CD4-positive, alpha-beta memory T cell (primary cell): Measurements from ENCODE around the gene EXOSC9. TPM values are rescaled to one million over a fixed set of nuclear protein-coding genes. Genes with fewer than 3 reads are reported as not detected.
A peak's percentile ranks its signal among the peaks of the same experiment; 100 is the strongest.
"Not testable (repeated sequence)": the region's sequence is repeated elsewhere in the genome, so short reads cannot be mapped to it uniquely, and the experiment has no call there.

ENCODE experiments used
- CTCF ChIA-PET: fragments of 350-600 bp; sonication (Branson Sonifier 250); formaldehyde crosslinking; loops from one replicate; lab custom pipeline; 2021; ENCODE audit warnings: inconsistent platforms; ENCODE audit not compliant: partially characterized antibody; lab: Charles Lee
- POLR2A ChIA-PET: fragments of 350-600 bp; sonication (Branson Sonifier 250); formaldehyde crosslinking; loops from one replicate; lab custom pipeline; 2021; ENCODE audit not compliant: partially characterized antibody; lab: Charles Lee
- DNase-seq, 5 donors: peaks; one replicate each; pipeline versions ENCODE4 v3.0.0 to v3.0.0-alpha.2; 2020 to 2022; ENCODE audit warnings: mixed read lengths in 1 of 5
- H3K27ac ChIP-seq: one replicate; pipeline ENCODE4 v1.7.0; 2013; ENCODE audit warnings: low read depth, low read length
- H3K27me3 ChIP-seq: 2 replicates; pipeline ENCODE4 v1.7.0; 2013; ENCODE audit warnings: mild to moderate bottlenecking, low read length, moderate library complexity; ENCODE audit not compliant: insufficient read depth
- H3K36me3 ChIP-seq: 2 replicates; pipeline ENCODE4 v1.7.0; 2013; ENCODE audit warnings: mild to moderate bottlenecking, low read length, moderate library complexity; ENCODE audit not compliant: insufficient read depth
- H3K4me1 ChIP-seq: 2 replicates; pipeline ENCODE4 v1.7.0; 2013; ENCODE audit warnings: mild to moderate bottlenecking, low read length, moderate library complexity; ENCODE audit not compliant: insufficient read depth
- H3K4me3 ChIP-seq, 2 donors: one replicate each; pipeline ENCODE4 v1.7.0; 2013; ENCODE audit warnings: low read length in 2 of 2, mild to moderate bottlenecking in 1 of 2
- H3K9me3 ChIP-seq, 2 donors: one replicate each; pipeline ENCODE4 v1.7.0; 2013; ENCODE audit warnings: low read length in 2 of 2, control low read depth in 1 of 2; ENCODE audit not compliant: control insufficient read depth in 1 of 2
- H3K27ac Mint-ChIP-seq, 7 donors: one replicate each; pipeline ENCODE4 v1.8.0; 2020 to 2021; ENCODE audit warnings: mixed read lengths in 7 of 7, mild to moderate bottlenecking in 6 of 7, inconsistent platforms in 3 of 7, moderate library complexity in 3 of 7
- H3K27me3 Mint-ChIP-seq, 2 donors: one replicate each; pipeline ENCODE4 v1.8.0; 2020 to 2021; ENCODE audit warnings: mixed read lengths in 2 of 2
- H3K36me3 Mint-ChIP-seq, 2 donors: one replicate each; pipeline ENCODE4 v1.8.0; 2020 to 2021; ENCODE audit warnings: mixed read lengths in 2 of 2, inconsistent platforms in 1 of 2, mild to moderate bottlenecking in 1 of 2
- H3K4me1 Mint-ChIP-seq, 4 donors: one replicate each; pipeline ENCODE4 v1.8.0; 2020 to 2021; ENCODE audit warnings: mixed read lengths in 4 of 4, mild to moderate bottlenecking in 1 of 4
- H3K4me3 Mint-ChIP-seq, 8 donors: one replicate each; pipeline ENCODE4 v1.8.0; 2020 to 2021; ENCODE audit warnings: mixed read lengths in 8 of 8, mild to moderate bottlenecking in 7 of 8, moderate library complexity in 6 of 8, inconsistent platforms in 3 of 8
- H3K9me3 Mint-ChIP-seq, 8 donors: one replicate each; pipeline ENCODE4 v1.8.0; 2020 to 2021; ENCODE audit warnings: mixed read lengths in 8 of 8, mild to moderate bottlenecking in 5 of 8, inconsistent platforms in 3 of 8, moderate library complexity in 1 of 8
- intact Hi-C: fragments of 100-400 bp; cut with micrococcal nuclease; formaldehyde crosslinking; loops from one replicate; pipeline ENCODE4 v1.15.1; 2023
- polyA plus RNA-seq, 2 donors: library from polyadenylated mRNA; unstranded; fragments of 300-500 nt; fragmentation: Illumina TruSeq; gene quantifications; one replicate each; pipeline ENCODE4 v1.2.3, GENCODE V29; 2021
- total RNA-seq, 2 experiments: library from RNA; stranded (reverse); gene quantifications; one replicate each; pipeline ENCODE4 v1.2.3, GENCODE V29; 2021

EXOSC9 gene, protein sequence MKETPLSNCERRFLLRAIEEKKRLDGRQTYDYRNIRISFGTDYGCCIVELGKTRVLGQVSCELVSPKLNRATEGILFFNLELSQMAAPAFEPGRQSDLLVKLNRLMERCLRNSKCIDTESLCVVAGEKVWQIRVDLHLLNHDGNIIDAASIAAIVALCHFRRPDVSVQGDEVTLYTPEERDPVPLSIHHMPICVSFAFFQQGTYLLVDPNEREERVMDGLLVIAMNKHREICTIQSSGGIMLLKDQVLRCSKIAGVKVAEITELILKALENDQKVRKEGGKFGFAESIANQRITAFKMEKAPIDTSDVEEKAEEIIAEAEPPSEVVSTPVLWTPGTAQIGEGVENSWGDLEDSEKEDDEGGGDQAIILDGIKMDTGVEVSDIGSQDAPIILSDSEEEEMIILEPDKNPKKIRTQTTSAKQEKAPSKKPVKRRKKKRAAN
- total RNA-seq (10 to 100 TPM; 43.0 to 45.4 TPM), polyA plus RNA-seq (10 to 100 TPM; 40.6 to 45.1 TPM)

DNA sequence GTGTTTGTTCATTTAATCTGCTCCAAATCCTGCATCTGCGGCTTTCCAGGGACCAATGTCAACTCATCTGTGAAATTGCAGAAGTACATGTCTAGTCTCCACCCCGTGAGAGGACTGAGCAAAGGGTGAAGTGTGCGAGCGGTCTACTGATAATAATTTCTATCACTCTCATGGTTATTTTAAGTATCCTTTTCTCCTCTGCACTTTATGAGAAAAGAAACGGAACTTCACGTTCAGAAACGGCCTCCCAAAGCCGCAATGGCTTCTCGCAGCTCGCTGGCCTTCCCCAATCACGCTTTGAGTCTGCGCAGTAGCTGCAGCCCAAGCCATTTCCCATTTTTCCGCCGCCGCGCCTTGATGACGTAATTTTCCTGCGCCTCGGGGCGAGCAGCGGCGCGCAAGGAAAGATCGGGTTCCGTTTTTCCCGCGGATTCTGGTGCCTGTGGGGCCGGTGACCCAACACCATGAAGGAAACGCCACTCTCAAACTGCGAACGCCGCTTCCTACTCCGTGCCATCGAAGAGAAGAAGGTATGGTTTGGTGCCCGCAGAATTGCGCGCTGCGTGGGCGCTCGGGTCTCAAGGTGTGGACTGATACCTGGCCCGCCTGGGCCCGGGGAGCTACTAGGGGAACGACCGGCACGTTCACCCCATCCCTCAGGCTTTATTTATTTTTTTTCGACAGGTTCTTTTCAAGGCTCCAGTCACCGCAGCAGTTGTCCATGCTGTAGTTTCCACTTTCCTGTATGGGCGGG, at the start of gene EXOSC9:
EXOSC9 (plus strand) TSS at position 363 of the 754 bp plus-strand sequence; CDS start at position 465, 102 bp downstream.
- H3K27me3 Mint-ChIP-seq: peaks cover 0 to 3% of the 10 kb centered on the region in 2 donors
- H3K36me3 Mint-ChIP-seq: peaks cover 17 to 34% of the 10 kb centered on the region in 2 donors
- H3K36me3 ChIP-seq: peaks cover 11% of the 10 kb centered on the region
- CTCF ChIA-PET: interaction anchor here (0.7 to 1.6 kb wide), 4 partner anchors 9 to 105 kb away, joined by 3 read pairs; no protein-coding TSS in a partner anchor
- POLR2A ChIA-PET: interaction anchor here (0.7 to 3.8 kb wide), 10 partner anchors 9 to 931 kb away, joined by 3 to 56 read pairs (median 5); partner anchors contain the start of genes ANXA5, BBS12, BBS7 and BLTP1
- no peaks in the 10 kb centered on the region for H3K9me3 ChIP-seq
- peak within 1 kb of the TSS; percentile 92 to 100 (median 96) for H3K4me3 Mint-ChIP-seq
- H3K4me1 Mint-ChIP-seq: peaks cover 29 to 52% (median 39%) of the 10 kb centered on the region in 4 donors
- peak within 1 kb of the TSS; percentile 74 to 98 for H3K4me3 ChIP-seq
- DNase-seq: peak; percentile 93 to 96 (median 93)
- no peaks in the 10 kb centered on the region for H3K27me3 ChIP-seq
- H3K27ac ChIP-seq: peak within 1 kb of the TSS; percentile 88
- H3K4me1 ChIP-seq: peaks cover 50% of the 10 kb centered on the region
- H3K9me3 Mint-ChIP-seq: peaks cover 0 to 2% (median 0%) of the 10 kb centered on the region in 8 donors
- peak within 1 kb of the TSS; percentile 94 to 100 (median 99) for H3K27ac Mint-ChIP-seq
- intact Hi-C loops: loop anchor here (1.0 to 5.0 kb wide), 6 partner anchors 22 to 931 kb away; partner anchors contain the start of genes BBS12, BBS7 and CCNA2

DNA sequence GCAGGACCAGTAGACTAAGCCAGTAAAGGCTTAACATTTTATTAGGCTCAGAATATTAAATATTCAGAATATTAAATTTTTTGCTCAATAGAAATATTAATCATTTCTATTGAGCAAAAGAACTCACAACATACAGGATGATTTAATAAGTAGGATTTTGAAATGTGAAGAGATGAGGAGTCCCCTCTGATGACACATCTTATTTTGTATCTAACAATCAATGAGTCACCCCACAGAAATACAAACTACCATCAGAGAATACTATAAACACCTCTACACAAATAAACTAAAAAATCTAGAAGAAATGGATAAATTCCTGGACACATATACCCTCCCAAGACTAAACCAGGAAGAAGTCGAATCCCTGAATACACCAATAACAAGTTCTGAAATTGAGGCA, 49.0 kb upstream of the EXOSC9 start:
- H3K4me3 Mint-ChIP-seq, intact Hi-C loops, H3K9me3 Mint-ChIP-seq, H3K4me1 ChIP-seq, H3K27ac Mint-ChIP-seq, H3K9me3 ChIP-seq, H3K27me3 ChIP-seq, H3K4me1 Mint-ChIP-seq, H3K4me3 ChIP-seq, POLR2A ChIA-PET, DNase-seq, H3K36me3 Mint-ChIP-seq, H3K36me3 ChIP-seq, CTCF ChIA-PET, H3K27ac ChIP-seq: not testable (repeated sequence)
- H3K27me3 Mint-ChIP-seq: peaks cover 19 to 42% of the 10 kb centered on the region in 2 donors

DNA sequence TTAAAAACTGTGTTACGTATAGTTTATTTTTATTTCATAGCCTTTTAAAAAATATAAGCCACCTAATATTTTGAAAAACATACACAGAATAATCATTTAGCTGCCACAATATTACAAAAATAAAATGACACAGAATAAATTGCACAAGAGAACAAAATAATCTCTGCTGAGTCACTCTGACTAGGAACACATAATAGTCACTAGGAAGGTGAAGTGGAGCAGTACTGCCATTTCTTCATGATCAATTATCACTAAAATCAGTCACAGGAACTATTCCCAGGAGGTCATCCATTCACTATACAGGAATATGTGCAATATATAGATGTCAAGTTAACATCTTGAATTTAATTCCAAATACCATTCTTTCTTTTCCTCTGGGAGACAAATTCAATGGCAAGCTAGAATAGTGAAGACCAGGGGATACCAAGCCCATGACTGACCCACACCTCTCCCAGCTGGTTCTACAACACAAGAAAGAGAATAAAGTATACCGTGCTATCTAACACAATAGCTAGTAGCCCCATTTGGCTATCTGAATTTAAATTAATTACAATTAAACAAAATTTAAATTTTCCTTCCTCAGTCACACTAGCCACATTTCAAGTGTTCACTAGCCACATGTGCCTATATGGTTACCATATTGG, 42.1 kb upstream of the EXOSC9 start:
- H3K27ac Mint-ChIP-seq: no peak overlapping the region
- intact Hi-C loops: no loop called here
- POLR2A ChIA-PET: no interaction called here
- Histone ChIP-seq H3K36me3 (no peaks in the 10 kb centered on the region), H3K4me1 (no peaks in the 10 kb centered on the region), H3K27me3 (peaks cover 8% of the 10 kb centered on the region), H3K4me3 (no peak overlapping the region), H3K9me3 (no peaks in the 10 kb centered on the region), H3K27ac (no peak overlapping the region)
- H3K9me3 Mint-ChIP-seq: peaks cover 0 to 3% (median 0%) of the 10 kb centered on the region in 8 donors
- no peaks in the 10 kb centered on the region for H3K36me3 Mint-ChIP-seq
- peaks cover 1 to 3% (median 2%) of the 10 kb centered on the region in 4 donors for H3K4me1 Mint-ChIP-seq
- no peak overlapping the region for H3K4me3 Mint-ChIP-seq
- CTCF ChIA-PET: no interaction called here
- peaks cover 30 to 38% of the 10 kb centered on the region in 2 donors for H3K27me3 Mint-ChIP-seq
- DNase-seq: no peak

DNA sequence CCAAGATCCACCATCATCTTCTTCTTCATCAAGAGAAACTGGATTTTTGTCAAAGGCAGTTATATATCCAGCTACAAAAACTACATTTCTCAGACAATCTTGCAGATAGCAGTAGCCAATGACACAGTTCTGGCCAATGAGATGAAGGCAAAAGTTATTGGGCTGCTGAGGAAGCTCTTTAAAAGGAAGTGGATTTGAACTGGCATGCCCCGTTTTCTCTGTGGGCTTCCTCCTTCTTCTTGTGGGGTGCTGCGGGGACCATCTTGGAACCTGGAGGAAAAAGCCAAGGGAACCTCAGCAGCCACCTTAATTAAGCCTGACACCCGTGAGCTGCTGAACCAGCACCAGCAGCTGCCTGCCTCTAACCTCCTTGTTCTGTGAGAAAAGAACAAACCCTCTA, 40.9 kb upstream of the EXOSC9 start:
- Histone ChIP-seq H3K4me3 (no peak overlapping the region), H3K4me1 (no peaks in the 10 kb centered on the region), H3K36me3 (no peaks in the 10 kb centered on the region), H3K27me3 (peaks cover 15% of the 10 kb centered on the region), H3K27ac (no peak overlapping the region), H3K9me3 (no peaks in the 10 kb centered on the region)
- Mint-ChIP-seq H3K27me3 (peaks cover 26 to 40% of the 10 kb centered on the region in 2 donors), H3K9me3 (peaks cover 0 to 3% (median 0%) of the 10 kb centered on the region in 8 donors), H3K36me3 (no peaks in the 10 kb centered on the region), H3K4me3 (no peak overlapping the region), H3K27ac (no peak overlapping the region), H3K4me1 (peaks cover 3 to 8% (median 6%) of the 10 kb centered on the region in 4 donors)
- ChIA-PET CTCF (no interaction called here), POLR2A (no interaction called here)
- intact Hi-C loops: no loop called here
- no peak for DNase-seq

DNA sequence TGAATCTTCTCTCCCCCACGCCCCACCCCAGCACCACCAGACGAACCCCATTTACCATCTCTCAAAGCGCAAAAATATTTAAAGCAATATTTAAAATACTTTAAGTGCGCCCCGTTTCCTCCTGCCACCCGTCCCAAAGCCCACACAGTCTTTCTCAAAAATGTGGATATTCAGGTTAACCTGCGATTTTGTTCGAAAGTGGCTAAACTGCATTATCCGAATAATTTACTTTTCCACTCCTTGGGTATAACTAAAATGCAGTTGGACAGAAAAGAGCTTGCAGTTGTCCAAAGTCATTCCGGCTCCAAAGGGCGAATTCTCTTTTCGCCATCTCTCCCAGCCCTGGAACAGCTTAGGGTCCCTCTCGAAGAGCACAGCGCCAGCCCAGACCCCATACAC, 36.8 kb upstream of the EXOSC9 start:
- H3K36me3 ChIP-seq: no peaks in the 10 kb centered on the region
- ChIA-PET POLR2A (no interaction called here), CTCF (no interaction called here)

DNA sequence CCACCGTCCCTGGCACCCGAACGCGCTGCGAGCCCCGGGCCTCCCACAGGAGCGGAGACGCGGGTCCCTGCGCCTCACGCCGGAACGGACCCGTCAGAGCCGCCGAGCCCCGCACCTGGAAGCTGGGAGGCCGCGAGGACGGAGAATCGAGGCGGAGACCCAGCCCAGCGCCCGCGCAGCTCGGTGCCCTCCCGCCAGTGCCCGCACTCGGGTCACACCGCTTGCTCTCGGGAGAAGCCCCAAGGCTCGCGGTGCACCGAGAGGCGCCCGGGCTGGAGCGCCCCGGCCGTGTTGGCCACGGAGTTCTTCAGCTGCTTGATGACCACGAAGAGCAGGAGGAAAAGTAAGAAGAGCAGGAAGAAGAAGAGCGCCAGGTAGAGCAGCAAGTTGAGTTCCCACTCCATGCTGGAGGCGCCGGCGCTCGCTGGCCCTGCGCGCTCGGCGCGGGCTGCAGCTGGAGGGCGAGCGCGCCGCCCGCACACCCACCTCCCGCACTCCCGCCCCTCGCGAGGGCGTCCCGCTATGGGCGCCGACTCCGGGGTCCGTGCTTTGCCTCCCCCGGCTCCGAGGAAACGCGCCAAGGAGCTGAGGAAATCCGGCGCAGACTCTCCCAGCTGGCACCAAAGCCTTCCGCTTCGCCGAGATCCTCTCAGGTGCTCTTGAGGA, 36.3 kb upstream of the EXOSC9 start, which contains the start of gene SMIM43:
SMIM43 (minus strand) TSS at position 463 of the 666 bp plus-strand sequence; CDS start at position 404, 59 bp downstream.
- H3K4me3 Mint-ChIP-seq: peak within 1 kb of the TSS; percentile 10 to 75 (median 39)
- DNase-seq: no peak
- Histone ChIP-seq H3K27ac (no peak within 1 kb of the TSS), H3K36me3 (no peaks in the 10 kb centered on the region), H3K27me3 (peaks cover 23% of the 10 kb centered on the region), H3K4me1 (no peaks in the 10 kb centered on the region), H3K9me3 (no peaks in the 10 kb centered on the region), H3K4me3 (no peak within 1 kb of the TSS)
- H3K4me1 Mint-ChIP-seq: peaks cover 4 to 13% (median 10%) of the 10 kb centered on the region in 4 donors
- peaks cover 0 to 2% (median 0%) of the 10 kb centered on the region in 8 donors for H3K9me3 Mint-ChIP-seq
- H3K27ac Mint-ChIP-seq: no peak within 1 kb of the TSS
- POLR2A ChIA-PET: no interaction called here
- CTCF ChIA-PET: no interaction called here
- H3K36me3 Mint-ChIP-seq: no peaks in the 10 kb centered on the region
- peaks cover 34 to 37% of the 10 kb centered on the region in 2 donors for H3K27me3 Mint-ChIP-seq
- intact Hi-C loops: no loop called here

More for the DNA sequence above, 36.8 kb upstream of the EXOSC9 start:
- H3K36me3 Mint-ChIP-seq: no peaks in the 10 kb centered on the region
- no peak for DNase-seq
- peak overlapping the region in 7 of 8 donors; percentile 10 to 63 (median 37) for H3K4me3 Mint-ChIP-seq
- no peaks in the 10 kb centered on the region for H3K4me1 ChIP-seq
- H3K9me3 ChIP-seq: no peaks in the 10 kb centered on the region
- peaks cover 0 to 2% (median 0%) of the 10 kb centered on the region in 8 donors for H3K9me3 Mint-ChIP-seq
- peaks cover 23% of the 10 kb centered on the region for H3K27me3 ChIP-seq
- intact Hi-C loops: no loop called here
- H3K4me1 Mint-ChIP-seq: peaks cover 4 to 13% (median 10%) of the 10 kb centered on the region in 4 donors
- no peak overlapping the region for H3K4me3 ChIP-seq
- peaks cover 33 to 37% of the 10 kb centered on the region in 2 donors for H3K27me3 Mint-ChIP-seq
- no peak overlapping the region for H3K27ac Mint-ChIP-seq
- no peak overlapping the region for H3K27ac ChIP-seq
